Keratinocyte (primary cell): ENCODE data around the gene HDAC10.

Experiments used
- CTCF ChIP-seq, 3 experiments: IDR thresholded peaks in 1 of 3; conservative IDR thresholded peaks in 1 of 3; optimal IDR thresholded peaks in 1 of 3; 2 replicates in 2 of 3; 3 replicates in 1 of 3; pipeline versions ENCODE3 to v1.5.1; 2011; ENCODE audit warnings: low read length in 3 of 3, mild to moderate bottlenecking in 3 of 3, moderate library complexity in 2 of 3, control low read depth in 1 of 3, inconsistent platforms in 1 of 3; ENCODE audit not compliant: insufficient read depth in 2 of 3; ENCODE audit errors: extremely low read depth in 1 of 3
- EZH2 ChIP-seq: IDR thresholded peaks from one replicate; pipeline ENCODE4 v1.6.1; 2012; ENCODE audit warnings: inconsistent platforms, mild to moderate bottlenecking, low read length, moderate library complexity

- TF ChIP-seq CTCF (optimal IDR thresholded peaks at IDR 0.05 in 1 of 3, IDR thresholded peaks at IDR 0.05 in 1 of 3, conservative IDR thresholded peaks at IDR 0.05 in 1 of 3; ENCODE audit: extremely low read depth in 1 of 3, insufficient read depth in 2 of 3, low read length in 3 of 3) (no peak), EZH2 (no peak)
These were observed 47.8 kb downstream of the HDAC10 start for GRCh38 chr22:50203288-50203687.
